ENCODE measurements around the gene ADGRG7.

The ADGRG7 gene

DNA sequence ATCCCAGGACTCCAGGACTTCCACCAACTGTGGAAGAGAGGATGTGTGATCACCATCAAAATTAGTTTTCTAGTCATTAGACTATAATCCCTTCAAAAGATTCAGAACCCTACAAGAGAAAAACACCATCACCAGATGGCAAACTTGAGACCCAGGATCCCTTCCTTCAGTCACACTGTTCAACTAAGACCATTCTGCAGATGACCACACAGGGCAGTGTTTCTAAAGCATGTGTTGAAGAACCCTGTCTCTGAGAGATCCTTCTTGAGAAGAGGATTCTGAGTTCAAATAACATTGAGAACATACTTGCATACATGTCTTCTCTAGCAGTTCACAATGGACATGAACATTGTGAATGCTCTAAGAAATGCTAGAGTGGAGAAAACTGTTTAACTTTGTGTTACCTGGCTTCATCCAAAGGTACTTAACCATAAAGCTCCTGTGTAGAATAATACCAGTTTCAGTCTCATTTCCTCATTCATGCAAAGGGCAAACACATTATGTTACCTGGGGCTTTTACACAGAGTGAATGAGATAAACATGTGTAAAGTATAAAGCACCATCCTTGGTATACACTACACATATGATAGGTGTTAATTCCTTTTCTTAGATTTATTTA, 2.4 kb upstream of the ADGRG7 start:
- Mint-ChIP-seq H3K4me3 (no peak overlapping the region), H3K4me1 (ENCODE audit: low read depth in 2 of 2) (peaks cover 8 to 9% of the 10 kb centered on the region in 2 donors), H3K27ac (no peak overlapping the region), H3K9me3 (no peaks in the 10 kb centered on the region), H3K36me3 (ENCODE audit: insufficient read depth) (peaks cover 3% of the 10 kb centered on the region), H3K27me3 (peaks cover 49 to 63% of the 10 kb centered on the region in 2 donors)
- no peak for ATAC-seq (replicated peaks)
- DNase-seq = no peak

DNA sequence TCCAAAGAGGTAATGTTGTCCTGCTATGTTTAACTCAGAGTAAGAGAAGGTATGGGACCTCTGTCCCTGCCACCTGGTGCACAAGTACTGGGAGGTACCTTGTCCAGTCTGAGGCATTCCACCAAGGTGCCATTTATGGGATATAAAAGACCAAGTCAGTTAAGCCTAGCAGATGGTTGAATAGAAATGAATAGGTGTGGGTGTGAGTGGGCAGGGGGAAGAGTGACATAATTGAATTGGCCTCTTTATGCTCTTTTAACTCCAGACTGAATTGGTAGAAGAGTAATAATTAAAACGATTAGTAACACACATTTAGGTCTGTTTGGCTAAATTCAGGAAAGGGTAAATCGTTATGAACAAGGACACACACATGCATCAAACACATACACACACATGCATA, 562 bp downstream of the ADGRG7 start:
- H3K9me3 Mint-ChIP-seq = no peaks in the 10 kb centered on the region
- H3K36me3 Mint-ChIP-seq (ENCODE audit: insufficient read depth) = no peaks in the 10 kb centered on the region
- peaks cover 59 to 82% of the 10 kb centered on the region in 2 donors for H3K27me3 Mint-ChIP-seq
- H3K4me3 Mint-ChIP-seq = no peak overlapping the region
- no peaks in the 10 kb centered on the region for H3K4me1 Mint-ChIP-seq (ENCODE audit: low read depth in 2 of 2)
- H3K27ac Mint-ChIP-seq = no peak overlapping the region
- DNase-seq = no peak
- no peak for ATAC-seq (replicated peaks)

DNA sequence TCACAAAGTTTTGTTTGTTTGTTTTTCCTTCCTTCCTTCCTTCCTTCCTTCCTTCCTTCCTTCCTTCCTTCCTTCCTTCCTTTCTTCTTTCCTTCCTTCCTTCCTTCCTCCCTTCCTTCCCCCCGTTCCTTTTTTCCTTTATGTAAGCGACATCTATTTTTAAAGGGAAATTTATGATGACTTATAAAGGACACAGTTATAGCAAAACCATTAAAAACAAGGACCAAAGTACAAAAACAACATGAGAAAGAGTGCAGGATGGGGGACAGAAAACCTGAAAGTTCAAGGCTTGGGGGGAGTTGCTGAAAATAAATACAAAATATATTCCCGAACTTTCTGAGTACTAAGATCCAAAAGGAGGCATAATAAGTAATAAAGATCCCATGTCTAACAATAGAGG, 1.8 kb downstream of the ADGRG7 start:
- no peak for ATAC-seq (replicated peaks)
- Mint-ChIP-seq H3K36me3 (ENCODE audit: insufficient read depth) (no peaks in the 10 kb centered on the region), H3K27ac (no peak overlapping the region), H3K9me3 (no peaks in the 10 kb centered on the region), H3K4me3 (no peak overlapping the region), H3K27me3 (peaks cover 69 to 78% of the 10 kb centered on the region in 2 donors), H3K4me1 (ENCODE audit: low read depth in 2 of 2) (no peaks in the 10 kb centered on the region)
- DNase-seq = no peak

DNA sequence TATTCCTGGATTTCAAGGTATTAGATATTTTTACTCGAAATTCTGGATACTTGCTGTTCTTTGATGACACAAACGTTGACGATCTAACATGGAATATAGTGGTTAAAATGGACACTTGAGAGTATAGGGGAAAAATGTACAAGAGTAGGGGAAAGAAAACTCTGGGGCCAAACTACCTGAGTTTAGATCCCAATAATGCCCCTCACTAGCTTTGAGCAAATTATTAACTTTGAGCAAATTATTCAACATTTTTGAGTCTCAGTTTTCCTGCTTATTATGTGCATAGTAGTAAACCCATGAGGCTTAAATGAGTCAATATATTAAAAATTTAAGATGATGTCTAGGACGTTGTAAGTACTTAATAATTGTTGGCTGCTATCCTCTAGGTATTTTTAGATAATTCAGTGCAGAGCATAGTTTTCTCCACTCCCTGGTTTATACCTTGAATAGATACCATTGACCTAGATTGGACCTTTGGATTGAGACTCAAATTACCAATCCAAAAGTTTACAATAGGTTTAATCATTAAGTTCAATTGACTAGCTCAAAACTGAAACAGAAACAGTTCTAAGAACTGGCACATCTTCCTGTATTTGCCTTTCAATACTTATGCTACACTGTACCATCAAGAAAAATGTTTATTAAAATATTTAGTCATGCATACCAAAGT, 4.5 kb downstream of the ADGRG7 start:
- Mint-ChIP-seq H3K9me3 (no peaks in the 10 kb centered on the region), H3K4me1 (ENCODE audit: low read depth in 2 of 2) (no peaks in the 10 kb centered on the region), H3K4me3 (no peak overlapping the region), H3K27ac (no peak overlapping the region), H3K36me3 (ENCODE audit: insufficient read depth) (no peaks in the 10 kb centered on the region), H3K27me3 (peaks cover 58 to 59% of the 10 kb centered on the region in 2 donors)
- DNase-seq = no peak
- ATAC-seq (replicated peaks) = no peak

DNA sequence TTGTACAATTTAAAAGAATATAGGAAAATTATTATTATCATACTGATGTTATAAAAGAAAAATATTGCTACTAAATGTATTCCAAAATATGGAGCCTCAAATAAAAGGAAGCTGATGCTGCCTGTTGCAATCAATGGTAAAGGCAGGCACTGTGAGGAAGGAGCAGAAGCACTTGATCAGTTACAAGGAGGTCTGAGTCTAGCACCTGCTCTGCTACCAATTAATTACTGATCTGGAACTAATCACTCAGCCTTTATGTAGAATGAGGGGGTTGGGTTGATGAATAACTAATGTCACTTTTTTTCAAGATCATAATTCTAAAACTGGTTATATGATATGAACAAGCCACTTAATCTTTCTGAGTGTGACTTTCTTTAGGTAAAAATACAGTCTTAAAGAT, 5.5 kb downstream of the ADGRG7 start:
- H3K36me3 Mint-ChIP-seq (ENCODE audit: insufficient read depth) = no peaks in the 10 kb centered on the region
- ATAC-seq (replicated peaks) (no peak), DNase-seq (no peak)
- H3K27me3 Mint-ChIP-seq = peaks cover 52 to 54% of the 10 kb centered on the region in 2 donors
- no peaks in the 10 kb centered on the region for H3K4me1 Mint-ChIP-seq (ENCODE audit: low read depth in 2 of 2)
- no peak overlapping the region for H3K4me3 Mint-ChIP-seq
- no peak overlapping the region for H3K27ac Mint-ChIP-seq
- no peaks in the 10 kb centered on the region for H3K9me3 Mint-ChIP-seq

DNA sequence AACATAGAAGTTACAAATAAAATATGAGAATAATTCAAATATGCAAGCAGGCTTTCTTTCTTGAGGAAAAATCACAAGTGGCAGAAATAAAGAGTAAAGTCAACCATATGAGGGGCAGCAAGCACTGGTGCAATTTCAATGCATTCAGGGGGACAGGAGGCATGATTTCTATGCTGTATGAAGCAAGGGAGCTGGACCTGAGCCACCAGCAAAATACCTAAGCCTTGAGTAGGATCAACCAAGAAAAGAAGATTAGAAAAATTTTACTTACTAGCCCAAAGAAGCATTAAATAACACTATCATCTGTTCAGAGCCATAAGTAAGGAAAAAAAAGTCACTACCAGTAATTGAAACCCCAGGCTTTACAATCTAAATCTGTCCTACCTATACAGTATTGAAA, 6.3 kb downstream of the ADGRG7 start:
- DNase-seq (no peak), ATAC-seq (replicated peaks) (no peak)
- no peak overlapping the region for H3K27ac Mint-ChIP-seq
- no peaks in the 10 kb centered on the region for H3K9me3 Mint-ChIP-seq
- H3K4me1 Mint-ChIP-seq (ENCODE audit: low read depth in 2 of 2) = no peaks in the 10 kb centered on the region
- H3K4me3 Mint-ChIP-seq = no peak overlapping the region
- no peaks in the 10 kb centered on the region for H3K36me3 Mint-ChIP-seq (ENCODE audit: insufficient read depth)
- H3K27me3 Mint-ChIP-seq = peaks cover 44 to 47% of the 10 kb centered on the region in 2 donors

DNA sequence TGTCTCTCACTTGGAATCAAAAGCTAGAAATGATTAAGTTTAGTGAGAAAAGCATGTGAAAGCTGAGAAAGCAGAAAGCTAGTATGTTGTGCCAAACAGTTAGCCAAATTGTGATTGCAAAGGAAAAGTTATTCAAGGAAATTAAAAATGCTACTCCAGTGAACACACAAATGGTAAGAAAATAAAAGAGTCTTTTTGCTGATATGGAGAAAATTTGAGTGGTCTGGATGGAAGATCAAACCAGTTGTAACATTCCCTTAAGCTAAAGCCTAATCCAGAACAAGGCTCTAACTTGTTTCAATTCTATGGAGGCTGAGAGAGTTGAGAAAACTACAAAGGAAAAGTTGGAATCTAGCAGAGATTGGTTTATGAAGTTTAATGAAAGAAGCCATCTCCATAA, 11.8 kb downstream of the ADGRG7 start:
- H3K36me3 Mint-ChIP-seq (ENCODE audit: insufficient read depth) = no peaks in the 10 kb centered on the region
- no peak overlapping the region for H3K4me3 Mint-ChIP-seq
- no peaks in the 10 kb centered on the region for H3K4me1 Mint-ChIP-seq (ENCODE audit: low read depth in 2 of 2)
- H3K27me3 Mint-ChIP-seq = peaks cover 8 to 20% of the 10 kb centered on the region in 2 donors
- H3K27ac Mint-ChIP-seq = no peak overlapping the region
- DNase-seq (no peak), ATAC-seq (replicated peaks) (no peak)
- H3K9me3 Mint-ChIP-seq = no peaks in the 10 kb centered on the region

DNA sequence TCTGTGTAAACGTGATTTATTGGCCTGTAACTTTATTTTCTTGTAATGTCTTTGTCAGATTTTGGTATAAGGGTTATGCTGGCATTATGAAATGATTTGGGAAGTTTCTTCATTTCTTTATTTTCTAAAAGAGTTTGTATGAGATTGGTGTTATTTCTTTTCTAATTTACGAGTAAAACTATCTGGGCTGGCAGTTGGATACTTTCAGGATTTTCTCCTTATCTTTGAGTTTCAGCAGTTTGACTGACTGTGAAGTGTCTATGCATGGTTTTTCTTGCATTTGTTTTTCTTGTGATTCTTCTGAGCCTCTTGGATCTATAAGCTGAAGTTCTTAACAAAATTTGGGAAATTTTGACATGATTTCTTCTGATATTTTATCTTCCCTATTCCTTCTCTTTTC, 18.1 kb downstream of the ADGRG7 start:
- no peak overlapping the region for H3K4me3 Mint-ChIP-seq
- no peak overlapping the region for H3K27ac Mint-ChIP-seq
- no peak for DNase-seq
- no peaks in the 10 kb centered on the region for H3K4me1 Mint-ChIP-seq (ENCODE audit: low read depth in 2 of 2)
- ATAC-seq (replicated peaks) = no peak
- peaks cover 21 to 28% of the 10 kb centered on the region in 2 donors for H3K27me3 Mint-ChIP-seq
- no peaks in the 10 kb centered on the region for H3K36me3 Mint-ChIP-seq (ENCODE audit: insufficient read depth)
- H3K9me3 Mint-ChIP-seq = no peaks in the 10 kb centered on the region

DNA sequence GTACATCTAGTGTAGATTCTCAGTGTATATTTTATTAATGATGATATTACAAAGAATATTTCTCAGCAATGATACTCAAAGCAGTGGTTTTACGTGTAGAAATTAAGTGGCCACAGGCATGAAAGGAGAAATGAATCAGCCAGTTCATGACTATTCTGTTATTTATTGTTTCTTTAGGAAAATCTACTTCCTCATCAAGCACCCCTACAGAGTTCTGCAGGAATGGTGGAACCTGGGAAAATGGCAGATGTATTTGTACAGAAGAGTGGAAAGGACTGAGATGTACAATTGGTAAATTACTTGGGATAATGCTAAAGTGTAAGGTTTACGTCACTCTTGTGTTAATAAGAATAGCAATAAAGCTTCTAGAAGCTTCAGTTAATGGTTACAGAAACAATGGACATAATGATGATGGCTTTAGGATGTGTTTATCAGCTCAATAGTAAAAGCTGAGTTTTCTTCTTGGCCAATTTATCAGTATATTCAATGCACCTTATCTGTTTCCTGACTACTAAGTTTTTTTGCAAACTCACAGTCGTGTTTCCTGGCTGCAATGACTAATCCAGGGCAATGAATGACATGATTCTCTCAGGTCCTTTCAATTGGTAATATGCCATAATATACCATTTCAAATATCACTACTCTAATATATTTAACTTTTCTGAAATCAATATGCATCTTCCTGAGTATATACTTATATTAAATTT, 20.2 kb downstream of the ADGRG7 start:
- Mint-ChIP-seq H3K9me3 (no peaks in the 10 kb centered on the region), H3K4me3 (no peak overlapping the region), H3K27me3 (peaks cover 27 to 28% of the 10 kb centered on the region in 2 donors), H3K27ac (no peak overlapping the region), H3K4me1 (ENCODE audit: low read depth in 2 of 2) (no peaks in the 10 kb centered on the region), H3K36me3 (ENCODE audit: insufficient read depth) (no peaks in the 10 kb centered on the region)
- DNase-seq (no peak), ATAC-seq (replicated peaks) (no peak)

DNA sequence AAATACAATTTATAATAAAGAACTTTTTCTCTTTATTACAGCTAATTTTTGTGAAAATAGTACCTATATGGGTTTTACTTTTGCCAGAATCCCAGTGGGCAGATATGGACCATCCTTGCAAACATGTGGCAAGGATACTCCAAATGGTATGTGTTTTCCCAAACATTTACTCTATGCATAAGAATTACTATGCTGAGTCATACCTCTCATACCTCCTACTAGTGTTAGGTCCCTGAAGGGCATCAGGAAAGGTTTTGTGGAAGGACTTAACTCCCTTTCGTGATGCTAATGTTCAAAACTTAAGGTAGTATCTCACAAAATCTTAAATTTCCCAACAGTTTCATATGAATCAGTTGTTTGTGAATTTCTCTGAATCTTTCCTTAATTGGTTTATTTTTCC, 21.3 kb downstream of the ADGRG7 start:
- H3K9me3 Mint-ChIP-seq = no peaks in the 10 kb centered on the region
- no peaks in the 10 kb centered on the region for H3K4me1 Mint-ChIP-seq (ENCODE audit: low read depth in 2 of 2)
- H3K27ac Mint-ChIP-seq = no peak overlapping the region
- ATAC-seq (replicated peaks) (no peak), DNase-seq (no peak)
- H3K36me3 Mint-ChIP-seq (ENCODE audit: insufficient read depth) = no peaks in the 10 kb centered on the region
- no peak overlapping the region for H3K4me3 Mint-ChIP-seq
- peaks cover 19 to 27% of the 10 kb centered on the region in 2 donors for H3K27me3 Mint-ChIP-seq

DNA sequence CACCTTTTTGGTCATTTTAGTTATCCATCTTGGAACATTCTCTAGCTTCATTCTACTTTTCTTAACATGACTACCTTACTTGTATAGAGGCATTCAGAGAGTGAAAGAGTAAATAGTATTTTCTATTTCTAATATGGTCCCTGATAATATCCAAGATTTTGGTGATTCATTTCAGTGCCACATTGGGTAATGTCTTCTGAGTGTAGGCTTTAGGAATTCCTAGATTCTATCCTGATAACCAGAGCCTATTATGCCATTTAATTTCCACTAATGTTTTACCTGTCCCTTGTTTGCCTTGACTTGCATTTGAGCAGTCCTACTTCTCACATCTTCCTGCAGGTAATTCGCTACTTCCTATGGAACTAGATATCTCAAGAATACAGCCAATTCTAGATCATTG, 21.8 kb downstream of the ADGRG7 start:
- no peak overlapping the region for H3K27ac Mint-ChIP-seq
- peaks cover 15 to 27% of the 10 kb centered on the region in 2 donors for H3K27me3 Mint-ChIP-seq
- no peak for DNase-seq

DNA sequence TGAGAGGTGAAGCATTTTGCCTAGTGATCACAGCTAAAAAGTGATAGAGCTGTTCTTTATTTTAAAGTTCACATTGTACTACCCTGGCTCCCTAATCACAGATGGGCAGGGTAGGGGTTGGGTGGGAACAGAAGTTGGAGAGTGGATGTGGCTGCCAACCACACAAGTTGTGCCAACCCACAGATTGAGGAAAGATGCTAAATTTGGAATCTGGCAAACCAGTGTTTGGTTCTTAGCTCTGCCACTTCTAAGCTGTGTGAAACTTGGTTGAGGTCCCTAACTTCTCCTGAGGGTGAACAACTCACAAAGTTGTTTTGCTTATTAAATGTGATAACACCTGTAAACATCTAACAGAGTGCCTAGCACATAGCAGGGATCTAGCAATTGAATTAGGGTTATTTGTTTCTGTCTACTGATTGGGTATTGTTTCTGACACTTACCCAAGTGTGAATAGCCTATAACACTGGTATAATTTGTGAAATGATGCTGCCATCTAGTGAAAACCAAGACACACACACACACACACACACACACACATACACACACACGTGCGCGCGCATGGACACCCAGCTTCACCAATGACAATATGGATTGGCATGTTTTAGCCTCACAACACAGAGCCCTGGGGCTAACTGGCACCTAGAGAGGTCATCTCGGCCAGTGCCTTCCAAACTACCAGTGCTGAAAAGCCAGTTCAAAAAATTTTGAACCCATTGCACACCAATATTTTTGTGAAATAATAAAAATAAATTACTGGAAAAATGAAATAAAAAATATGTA, 25.3 kb downstream of the ADGRG7 start:
- Mint-ChIP-seq H3K27me3 (peaks cover 11 to 12% of the 10 kb centered on the region in 2 donors), H3K36me3 (ENCODE audit: insufficient read depth) (no peaks in the 10 kb centered on the region), H3K9me3 (no peaks in the 10 kb centered on the region), H3K27ac (no peak overlapping the region), H3K4me3 (no peak overlapping the region), H3K4me1 (ENCODE audit: low read depth in 2 of 2) (no peaks in the 10 kb centered on the region)
- no peak for ATAC-seq (replicated peaks)
- DNase-seq = no peak

More for the DNA sequence above, 21.8 kb downstream of the ADGRG7 start:
- H3K4me3 Mint-ChIP-seq = no peak overlapping the region
- H3K9me3 Mint-ChIP-seq = no peaks in the 10 kb centered on the region
- no peak for ATAC-seq (replicated peaks)
- no peaks in the 10 kb centered on the region for H3K36me3 Mint-ChIP-seq (ENCODE audit: insufficient read depth)
- no peaks in the 10 kb centered on the region for H3K4me1 Mint-ChIP-seq (ENCODE audit: low read depth in 2 of 2)

DNA sequence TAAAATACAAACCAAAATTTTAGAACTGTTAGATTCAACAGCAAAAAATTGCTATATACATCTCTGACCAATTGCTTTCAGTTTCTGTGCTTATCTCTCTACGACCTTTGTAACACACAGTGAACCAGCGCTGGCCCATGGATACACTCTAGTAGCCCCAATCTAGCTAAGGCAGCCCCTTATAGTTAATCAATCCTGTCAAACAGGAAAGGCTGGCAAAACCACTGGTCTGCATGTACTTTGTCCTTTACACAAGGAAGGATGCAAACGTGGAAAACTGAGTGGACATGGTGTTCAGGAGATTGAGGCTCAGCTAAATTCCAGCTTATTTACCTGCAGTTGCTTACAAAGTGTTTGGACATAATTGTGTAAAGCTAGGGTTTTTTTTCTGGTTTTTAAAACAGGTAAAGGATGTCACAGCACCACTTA, 25.9 kb downstream of the ADGRG7 start:
- no peak overlapping the region for H3K4me3 Mint-ChIP-seq
- no peak for ATAC-seq (replicated peaks)
- H3K27me3 Mint-ChIP-seq = peaks cover 11 to 17% of the 10 kb centered on the region in 2 donors
- no peaks in the 10 kb centered on the region for H3K4me1 Mint-ChIP-seq (ENCODE audit: low read depth in 2 of 2)
- H3K27ac Mint-ChIP-seq = no peak overlapping the region
- H3K36me3 Mint-ChIP-seq (ENCODE audit: insufficient read depth) = no peaks in the 10 kb centered on the region
- H3K9me3 Mint-ChIP-seq = no peaks in the 10 kb centered on the region
- no peak for DNase-seq

All from effector memory CD8-positive, alpha-beta T cell (primary cell).